Epidermal melanocyte (primary cell): ENCODE measurements around the gene FIZ1.
"Not testable (repeated sequence)": the region's sequence is repeated elsewhere in the genome, so short reads cannot be mapped to it uniquely, and the experiment has no call there.

Source experiments
- DNase-seq: peaks from one replicate; pipeline ENCODE4 v3.0.0; 2011; ENCODE audit warnings: low spot score; ENCODE audit not compliant: insufficient read length

The FIZ1 gene

DNA sequence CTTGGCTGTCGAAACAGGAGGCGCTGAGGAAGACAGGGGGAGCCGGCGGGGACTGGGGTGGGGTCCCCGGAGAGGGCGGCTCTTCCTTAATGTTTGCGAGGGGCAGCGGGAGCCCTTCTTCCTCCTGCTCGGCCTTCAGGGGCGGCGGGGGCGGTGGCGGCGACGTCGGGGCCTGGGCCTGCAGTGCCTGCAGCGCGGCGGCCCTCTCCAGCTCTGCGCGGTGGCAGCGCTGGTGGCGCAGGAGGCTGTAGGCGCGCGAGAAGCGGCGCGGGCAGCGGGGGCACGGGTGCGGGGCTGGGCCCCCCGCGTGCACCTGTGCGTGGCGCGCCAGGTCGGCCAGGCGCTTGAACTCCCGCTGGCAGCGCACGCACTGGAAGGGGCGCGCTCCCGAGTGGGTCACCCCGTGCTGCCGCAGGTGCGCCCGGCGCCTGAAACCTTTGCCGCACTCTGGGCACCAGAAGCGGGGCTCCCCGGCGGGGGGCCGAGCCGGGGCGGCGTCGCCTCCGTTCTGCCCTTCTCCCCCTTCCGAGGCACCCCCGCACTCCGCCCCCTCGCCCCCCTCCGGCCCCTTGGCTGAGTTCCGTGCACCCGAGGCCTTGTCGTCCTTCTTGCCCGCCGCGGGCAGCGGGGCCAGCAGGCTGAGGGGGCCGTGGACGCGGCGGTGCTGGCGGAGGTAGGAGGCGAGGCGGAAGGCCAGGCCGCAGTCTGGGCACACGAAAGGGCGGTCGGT, 21.1 kb downstream of the FIZ1 start:
- no peak for DNase-seq

GRCh38 chr19:55576746-55577145, 22.6 kb downstream of the FIZ1 start:
- DNase-seq: no peak

GRCh38 chr19:55573929-55574328, 25.4 kb downstream of the FIZ1 start:
- DNase-seq: not testable (repeated sequence)

DNA sequence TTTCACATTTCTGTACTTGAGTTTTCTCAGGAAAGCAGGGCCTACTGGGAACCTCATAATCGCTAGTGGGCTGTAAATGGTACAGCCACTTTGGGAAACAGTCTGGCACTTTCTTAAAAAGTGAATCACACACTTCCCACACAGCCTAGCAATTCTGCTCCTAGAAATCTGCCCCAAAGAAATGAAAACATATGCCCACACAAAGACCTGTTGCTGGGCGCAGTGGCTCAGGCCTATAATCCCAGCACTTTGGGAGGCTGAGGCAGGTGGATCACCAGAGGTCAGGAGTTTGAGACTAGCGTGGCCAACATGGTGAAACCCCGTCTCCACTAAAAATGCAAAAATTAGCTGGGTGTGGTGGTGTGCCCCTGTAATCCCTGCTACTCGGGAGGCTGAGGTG, 29.8 kb downstream of the FIZ1 start:
- not testable (repeated sequence) for DNase-seq

DNA sequence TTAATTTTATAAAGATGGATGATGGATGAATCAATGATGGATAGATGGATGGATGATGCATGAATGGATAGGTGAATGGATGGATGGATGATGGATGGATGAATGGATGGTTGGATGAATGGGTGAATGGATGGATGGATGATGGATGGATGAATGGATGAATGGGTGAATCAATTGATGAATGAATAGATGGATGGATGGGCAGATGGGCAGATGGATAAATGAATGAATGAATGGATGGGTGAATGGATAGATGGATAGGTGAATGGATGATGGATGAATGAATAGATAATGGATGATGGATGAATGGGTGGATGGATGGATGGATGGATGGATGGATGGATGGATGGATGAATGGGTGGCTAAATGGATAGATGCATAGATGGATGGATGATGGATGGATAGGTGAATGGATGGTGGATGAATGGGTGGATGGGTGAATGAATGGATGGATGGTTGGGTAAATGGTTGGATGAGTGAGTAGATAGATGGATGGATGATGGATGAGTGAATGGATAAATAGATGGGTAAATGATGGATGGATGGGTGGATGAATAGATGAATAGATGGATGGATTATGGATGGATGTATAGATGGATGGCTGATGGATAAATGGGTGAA, 31.5 kb downstream of the FIZ1 start:
- DNase-seq: no peak

DNA sequence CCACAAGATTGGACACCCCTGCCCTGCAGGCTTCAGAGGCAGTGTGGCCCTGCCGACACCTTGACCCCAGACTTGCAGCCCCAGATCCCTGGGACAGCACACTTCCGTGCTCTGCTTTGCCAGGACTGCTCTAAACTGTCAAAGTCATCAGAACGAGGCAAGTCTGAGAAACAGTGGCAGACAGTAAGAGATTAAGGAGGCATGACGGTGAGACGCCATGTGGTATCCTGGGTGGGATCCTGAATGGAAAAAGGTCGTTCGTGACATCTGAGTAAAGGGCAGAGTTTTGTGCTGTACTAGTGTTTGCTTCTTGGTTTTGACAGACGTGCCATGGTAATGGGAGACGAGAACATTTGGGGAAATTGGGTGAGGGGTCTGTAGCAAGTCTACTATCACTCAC, 32.5 kb downstream of the FIZ1 start:
- no peak for DNase-seq

- DNase-seq: no peak
Measured at GRCh38 chr19:55563261-55563690, 36.0 kb downstream of the FIZ1 start.

- DNase-seq: no peak
Measured at GRCh38 chr19:55559684-55560083, 39.6 kb downstream of the FIZ1 start.

GRCh38 chr19:55554741-55555152, 44.6 kb downstream of the FIZ1 start:
- no peak for DNase-seq

DNA sequence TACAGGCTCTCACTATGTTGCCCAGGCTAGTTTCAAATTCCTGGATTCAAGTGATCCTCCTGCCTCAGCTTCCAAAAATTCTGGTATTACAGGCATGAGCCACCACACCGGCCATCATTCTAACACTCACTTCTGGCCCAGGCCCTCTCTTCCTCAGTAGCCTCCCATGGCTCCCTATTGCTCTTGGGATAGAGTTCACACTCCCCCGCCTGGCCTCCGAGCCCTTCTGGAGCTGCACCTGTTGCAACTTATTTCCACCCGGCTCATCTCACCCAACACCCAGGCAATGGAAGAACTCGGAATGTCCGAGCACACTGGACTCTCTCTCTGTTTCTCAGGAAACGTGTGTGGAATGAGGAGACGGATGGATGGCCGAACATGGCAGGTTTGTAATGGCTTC, 45.0 kb downstream of the FIZ1 start:
- DNase-seq: no peak

- DNase-seq: no peak
Measured at GRCh38 chr19:55553217-55554182, 45.8 kb downstream of the FIZ1 start.

DNA sequence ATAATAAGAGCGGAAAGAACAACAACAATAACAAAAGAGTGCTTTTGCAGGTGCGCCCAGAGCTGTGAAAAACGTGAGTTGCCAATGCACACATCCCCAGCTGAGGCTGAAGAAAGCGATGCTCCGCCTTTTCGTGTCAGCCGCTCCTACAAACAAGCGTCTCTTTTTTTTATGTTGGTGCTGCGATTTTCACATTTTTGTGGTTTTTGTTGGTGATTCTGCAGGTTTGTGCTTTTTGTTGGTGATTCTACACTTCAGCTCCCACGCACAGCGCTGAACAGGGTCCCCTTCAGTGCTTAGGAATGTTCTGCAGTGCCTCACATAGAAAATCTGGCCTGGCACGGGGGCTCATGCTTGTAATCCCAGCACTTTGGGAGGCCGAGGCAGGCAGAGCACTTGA, 46.7 kb downstream of the FIZ1 start:
- DNase-seq: peak; percentile 53

DNA sequence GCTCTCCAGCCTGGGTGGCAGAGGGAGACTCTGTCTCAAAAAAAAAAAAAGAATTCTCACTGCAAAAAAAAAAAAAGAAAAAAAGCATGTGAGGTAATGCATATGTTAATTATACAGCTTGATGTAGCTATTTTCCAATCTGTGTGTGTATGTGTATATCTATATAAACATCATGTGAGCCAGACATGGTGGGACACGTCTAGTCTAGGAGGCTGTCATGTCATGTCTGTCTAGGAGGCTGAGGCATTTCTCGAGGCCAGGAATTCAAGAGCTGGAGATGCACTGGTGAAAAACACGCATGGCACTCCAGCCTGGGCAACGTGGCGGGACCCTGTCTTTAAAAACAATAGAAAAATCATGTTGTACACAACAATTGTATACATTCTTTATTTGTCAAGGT, 47.1 kb downstream of the FIZ1 start:
- DNase-seq: no peak

DNA sequence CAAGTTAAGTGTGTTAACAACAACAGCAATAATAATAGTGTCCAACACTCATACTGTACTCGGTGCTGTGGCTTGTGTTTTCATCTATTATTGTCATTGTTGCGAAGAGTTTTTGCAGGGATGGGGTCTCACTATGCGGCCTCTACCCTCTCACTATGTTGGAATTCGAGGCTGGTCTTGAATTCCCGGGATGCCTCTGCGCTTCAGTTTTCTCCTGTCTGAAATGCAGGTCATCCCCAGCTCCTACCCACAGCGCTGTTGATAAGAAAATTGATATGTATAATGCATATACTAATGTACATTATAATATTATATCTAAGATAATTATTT, 49.0 kb downstream of the FIZ1 start:
- no peak for DNase-seq

DNA sequence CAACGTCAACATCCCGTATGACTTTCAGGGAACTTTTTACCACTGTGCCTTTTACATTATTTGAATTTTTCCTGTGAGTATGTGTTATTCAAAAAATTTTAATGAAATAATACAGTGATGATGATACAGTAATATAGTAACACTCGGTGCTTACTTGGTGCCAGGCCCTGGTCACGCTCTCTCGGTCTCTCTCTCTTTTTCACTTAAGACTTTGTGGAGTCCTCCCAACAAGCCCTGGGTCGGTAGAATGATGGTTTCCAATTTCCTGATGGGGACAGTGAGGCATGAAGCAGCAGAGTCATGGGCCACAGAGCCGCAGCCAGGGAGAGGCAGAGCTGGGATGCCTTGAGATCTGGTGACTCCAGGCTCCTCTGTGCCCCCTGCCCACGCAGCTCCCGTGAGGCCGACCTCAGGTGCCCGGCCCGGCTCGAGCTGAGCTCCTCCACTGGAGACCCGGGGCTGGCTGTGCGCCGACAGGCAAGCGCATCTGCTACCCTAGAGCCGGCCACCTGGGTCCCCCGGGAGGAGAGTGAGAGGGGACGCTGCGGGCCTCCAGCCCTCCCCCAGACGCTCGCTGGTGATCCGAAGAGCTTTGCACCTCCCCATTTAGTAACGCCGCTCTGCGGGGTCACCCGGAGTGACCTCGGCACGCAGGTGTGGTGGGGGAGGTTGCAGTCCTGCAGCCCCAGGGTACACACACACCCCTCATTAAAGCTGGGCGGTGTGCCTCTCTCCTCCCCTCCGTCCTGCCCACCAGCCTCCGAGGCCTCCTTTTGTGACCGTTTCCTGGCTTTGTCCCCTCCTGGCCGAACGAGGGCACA, 49.6 kb downstream of the FIZ1 start:
- no peak for DNase-seq

DNA sequence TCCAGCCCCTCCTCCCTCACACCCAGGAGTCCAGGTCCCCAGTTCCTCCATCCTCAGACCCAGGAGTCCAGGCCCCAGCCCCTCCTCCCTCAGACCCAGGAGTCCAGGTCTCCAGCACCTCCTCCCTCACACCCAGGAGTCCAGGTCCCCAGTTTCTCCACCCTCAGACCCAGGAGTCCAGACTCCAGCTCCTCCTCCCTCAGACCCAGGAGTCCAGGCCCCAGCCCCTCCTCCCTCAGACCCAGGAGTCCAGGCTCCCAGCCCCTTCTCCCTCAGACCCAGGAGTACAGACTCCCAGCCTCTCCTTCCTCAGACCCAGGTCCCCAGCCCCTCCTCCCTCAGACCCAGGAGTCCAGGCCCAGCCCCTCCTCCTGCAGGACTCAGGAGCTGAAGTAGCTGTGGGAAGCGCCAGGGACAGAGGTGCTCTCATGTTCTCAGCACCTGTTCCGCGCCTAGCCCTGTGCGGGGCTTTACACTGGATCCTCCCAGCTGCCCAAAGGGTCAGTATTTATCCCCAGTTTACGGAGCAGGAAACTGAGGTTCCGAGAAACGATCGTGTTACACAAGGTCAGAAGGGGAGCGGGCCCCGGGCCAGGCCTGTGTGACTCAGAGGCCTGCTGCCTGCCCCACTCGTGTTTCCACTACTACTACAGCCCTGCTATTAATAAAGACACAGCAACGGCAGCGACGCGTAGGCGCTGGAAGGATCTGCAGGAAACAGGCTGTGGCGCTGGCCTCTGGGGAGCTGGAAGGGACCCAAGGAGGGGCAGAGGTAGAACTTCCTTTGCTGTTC, 52.3 kb downstream of the FIZ1 start:
- no peak for DNase-seq

DNA sequence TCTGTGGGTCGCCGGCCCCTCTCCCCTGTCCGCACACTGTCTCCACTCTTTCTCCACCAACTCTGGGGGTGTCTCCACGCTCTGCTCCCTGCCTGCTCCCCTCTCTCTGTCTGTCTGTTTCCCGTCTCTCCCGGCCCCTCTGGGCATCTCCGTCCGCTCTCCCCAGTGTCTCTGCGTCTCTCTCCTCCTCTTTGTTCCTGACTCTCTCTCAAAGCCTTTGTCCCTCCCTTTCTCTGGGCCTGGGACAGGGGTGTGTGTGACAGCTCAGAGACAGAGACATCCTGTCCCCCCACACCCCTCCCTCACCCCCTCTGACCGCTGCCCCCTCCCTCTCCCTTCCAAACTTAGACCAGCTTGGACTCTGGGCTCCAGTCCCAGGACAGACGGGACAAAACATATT, 53.3 kb downstream of the FIZ1 start:
- no peak for DNase-seq

- no peak for DNase-seq
Measured at GRCh38 chr19:55545443-55545842, 53.9 kb downstream of the FIZ1 start, which contains the start of gene SBK3. Gene SBK3, minus strand, starts transcription at chr19:55545543. Its CDS starts 0 bp downstream, at chr19:55545543.

- DNase-seq: no peak
Measured at GRCh38 chr19:55544776-55545439, 54.4 kb downstream of the FIZ1 start.

DNA sequence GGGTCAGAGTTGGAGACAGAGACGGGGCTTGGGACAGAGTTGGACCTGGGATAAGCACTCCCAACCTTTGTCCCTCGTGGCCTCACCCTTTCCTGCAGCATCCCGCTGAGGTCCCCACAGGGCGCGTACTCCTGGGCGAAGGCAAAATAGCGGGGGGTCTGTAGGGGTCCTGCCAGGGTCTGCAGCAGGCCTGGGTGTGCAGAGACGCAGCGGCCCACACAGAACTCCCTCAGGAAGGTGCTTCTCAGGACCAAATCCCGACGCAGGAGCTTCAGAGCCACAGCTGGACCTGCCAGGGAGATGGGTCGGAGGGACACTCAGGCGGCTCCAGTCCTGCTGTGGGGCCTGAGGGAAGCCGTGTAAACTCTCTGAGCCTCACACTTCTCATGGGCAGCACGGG, 55.3 kb downstream of the FIZ1 start:
- DNase-seq: no peak
